ENCODE measurements around the gene MUC5AC.

The MUC5AC gene

DNA sequence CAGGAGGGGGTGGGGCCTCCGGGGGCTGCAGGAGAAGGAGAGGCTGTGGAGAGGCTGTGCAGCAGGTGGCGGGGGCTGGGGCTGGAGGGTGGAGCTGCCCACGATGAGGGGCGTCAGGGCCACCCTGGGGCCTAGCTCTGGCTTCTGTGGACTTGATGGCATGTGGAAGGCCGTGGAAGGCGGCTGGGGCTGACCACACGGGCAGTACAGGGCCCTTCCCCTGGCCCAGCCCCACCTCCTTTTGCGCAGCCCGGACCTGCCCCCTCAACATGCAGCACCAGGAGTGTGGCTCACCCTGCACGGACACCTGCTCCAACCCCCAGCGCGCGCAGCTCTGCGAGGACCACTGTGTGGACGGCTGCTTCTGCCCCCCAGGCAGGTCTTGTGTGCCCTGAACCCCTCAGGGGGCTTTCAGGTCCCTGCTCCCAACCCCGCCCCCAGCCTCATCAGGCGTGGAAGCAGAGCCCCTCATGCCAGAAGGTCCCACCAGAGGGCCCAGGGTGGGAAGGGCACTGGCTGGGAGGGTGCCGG lies 71.2 kb downstream of the MUC5AC start:
- no peak for DNase-seq (ENCODE audit: low read depth)
- no peak overlapping the region for H3K4me3 ChIP-seq (ENCODE audit: low read depth, low read length)
- TF ChIP-seq MYC (IDR thresholded peaks at IDR 0.05; ENCODE audit: low read depth, low read length): no peak
- TF ChIP-seq POLR2A (IDR thresholded peaks at IDR 0.05; ENCODE audit: extremely low read depth, insufficient read length): no peak
- TF ChIP-seq, protein P1, sequence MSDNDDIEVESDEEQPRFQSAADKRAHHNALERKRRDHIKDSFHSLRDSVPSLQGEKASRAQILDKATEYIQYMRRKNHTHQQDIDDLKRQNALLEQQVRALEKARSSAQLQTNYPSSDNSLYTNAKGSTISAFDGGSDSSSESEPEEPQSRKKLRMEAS (IDR thresholded peaks at IDR 0.05; ENCODE audit: low read depth, low read length): no peak
- TF ChIP-seq, protein P2, sequence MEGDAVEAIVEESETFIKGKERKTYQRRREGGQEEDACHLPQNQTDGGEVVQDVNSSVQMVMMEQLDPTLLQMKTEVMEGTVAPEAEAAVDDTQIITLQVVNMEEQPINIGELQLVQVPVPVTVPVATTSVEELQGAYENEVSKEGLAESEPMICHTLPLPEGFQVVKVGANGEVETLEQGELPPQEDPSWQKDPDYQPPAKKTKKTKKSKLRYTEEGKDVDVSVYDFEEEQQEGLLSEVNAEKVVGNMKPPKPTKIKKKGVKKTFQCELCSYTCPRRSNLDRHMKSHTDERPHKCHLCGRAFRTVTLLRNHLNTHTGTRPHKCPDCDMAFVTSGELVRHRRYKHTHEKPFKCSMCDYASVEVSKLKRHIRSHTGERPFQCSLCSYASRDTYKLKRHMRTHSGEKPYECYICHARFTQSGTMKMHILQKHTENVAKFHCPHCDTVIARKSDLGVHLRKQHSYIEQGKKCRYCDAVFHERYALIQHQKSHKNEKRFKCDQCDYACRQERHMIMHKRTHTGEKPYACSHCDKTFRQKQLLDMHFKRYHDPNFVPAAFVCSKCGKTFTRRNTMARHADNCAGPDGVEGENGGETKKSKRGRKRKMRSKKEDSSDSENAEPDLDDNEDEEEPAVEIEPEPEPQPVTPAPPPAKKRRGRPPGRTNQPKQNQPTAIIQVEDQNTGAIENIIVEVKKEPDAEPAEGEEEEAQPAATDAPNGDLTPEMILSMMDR (IDR thresholded peaks at IDR 0.05; ENCODE audit: low read depth, low read length): no peak

DNA sequence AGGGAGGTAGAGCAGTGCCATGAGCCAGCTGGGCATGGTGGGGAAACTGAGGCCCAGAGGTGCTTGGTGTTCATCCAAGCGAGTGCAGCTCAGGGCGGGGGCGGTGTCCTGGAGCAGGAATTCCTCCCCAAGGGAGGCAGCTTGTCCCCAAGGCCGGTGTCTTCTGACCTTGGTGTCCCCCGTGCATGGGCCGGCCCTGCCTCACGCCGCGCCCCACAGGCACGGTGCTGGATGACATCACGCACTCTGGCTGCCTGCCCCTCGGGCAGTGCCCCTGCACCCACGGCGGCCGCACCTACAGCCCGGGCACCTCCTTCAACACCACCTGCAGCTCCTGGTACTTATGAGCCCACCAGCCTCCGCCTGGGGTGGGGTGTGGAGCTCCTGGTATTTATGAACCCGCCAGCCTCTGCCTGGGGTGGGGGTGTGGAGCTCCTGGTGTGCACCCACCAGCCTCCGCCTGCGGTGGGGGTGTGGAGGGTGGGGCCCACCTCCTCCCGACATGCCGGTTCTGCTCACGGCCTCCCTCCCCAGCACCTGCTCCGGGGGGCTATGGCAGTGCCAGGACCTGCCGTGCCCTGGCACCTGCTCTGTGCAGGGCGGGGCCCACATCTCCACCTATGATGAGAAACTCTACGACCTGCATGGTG lies 71.8 kb downstream of the MUC5AC start:
- H3K4me3 ChIP-seq (ENCODE audit: low read depth, low read length): no peak overlapping the region
- TF ChIP-seq, protein P2 (IDR thresholded peaks at IDR 0.05; ENCODE audit: low read depth, low read length): no peak
- TF ChIP-seq, protein P1 (IDR thresholded peaks at IDR 0.05; ENCODE audit: low read depth, low read length): no peak
- no peak for TF ChIP-seq MYC (IDR thresholded peaks at IDR 0.05; ENCODE audit: low read depth, low read length)
- no peak for TF ChIP-seq POLR2A (IDR thresholded peaks at IDR 0.05; ENCODE audit: extremely low read depth, insufficient read length)
- no peak for DNase-seq (ENCODE audit: low read depth)

DNA sequence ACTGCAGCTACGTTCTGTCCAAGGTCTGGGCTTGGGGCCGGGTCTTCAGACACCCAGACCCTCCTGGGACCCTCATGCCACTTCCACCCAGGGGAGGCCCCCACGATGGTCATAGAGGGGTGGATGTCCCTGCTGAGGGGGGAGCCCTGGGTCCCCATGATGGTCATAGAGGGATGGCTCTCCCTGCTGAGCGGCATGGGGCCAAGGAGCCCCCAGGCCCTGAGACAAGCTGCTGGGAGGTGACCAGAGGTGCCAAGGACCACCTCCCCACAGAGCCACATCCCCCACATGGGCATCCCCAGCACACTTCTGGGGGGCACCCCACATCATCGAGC lies 72.3 kb downstream of the MUC5AC start:
- no peak overlapping the region for H3K4me3 ChIP-seq (ENCODE audit: low read depth, low read length)
- DNase-seq (ENCODE audit: low read depth): no peak
- TF ChIP-seq, protein P1 (IDR thresholded peaks at IDR 0.05; ENCODE audit: low read depth, low read length): no peak
- TF ChIP-seq MYC (IDR thresholded peaks at IDR 0.05; ENCODE audit: low read depth, low read length): no peak
- TF ChIP-seq, protein P2 (IDR thresholded peaks at IDR 0.05; ENCODE audit: low read depth, low read length): no peak
- no peak for TF ChIP-seq POLR2A (IDR thresholded peaks at IDR 0.05; ENCODE audit: extremely low read depth, insufficient read length)

DNA sequence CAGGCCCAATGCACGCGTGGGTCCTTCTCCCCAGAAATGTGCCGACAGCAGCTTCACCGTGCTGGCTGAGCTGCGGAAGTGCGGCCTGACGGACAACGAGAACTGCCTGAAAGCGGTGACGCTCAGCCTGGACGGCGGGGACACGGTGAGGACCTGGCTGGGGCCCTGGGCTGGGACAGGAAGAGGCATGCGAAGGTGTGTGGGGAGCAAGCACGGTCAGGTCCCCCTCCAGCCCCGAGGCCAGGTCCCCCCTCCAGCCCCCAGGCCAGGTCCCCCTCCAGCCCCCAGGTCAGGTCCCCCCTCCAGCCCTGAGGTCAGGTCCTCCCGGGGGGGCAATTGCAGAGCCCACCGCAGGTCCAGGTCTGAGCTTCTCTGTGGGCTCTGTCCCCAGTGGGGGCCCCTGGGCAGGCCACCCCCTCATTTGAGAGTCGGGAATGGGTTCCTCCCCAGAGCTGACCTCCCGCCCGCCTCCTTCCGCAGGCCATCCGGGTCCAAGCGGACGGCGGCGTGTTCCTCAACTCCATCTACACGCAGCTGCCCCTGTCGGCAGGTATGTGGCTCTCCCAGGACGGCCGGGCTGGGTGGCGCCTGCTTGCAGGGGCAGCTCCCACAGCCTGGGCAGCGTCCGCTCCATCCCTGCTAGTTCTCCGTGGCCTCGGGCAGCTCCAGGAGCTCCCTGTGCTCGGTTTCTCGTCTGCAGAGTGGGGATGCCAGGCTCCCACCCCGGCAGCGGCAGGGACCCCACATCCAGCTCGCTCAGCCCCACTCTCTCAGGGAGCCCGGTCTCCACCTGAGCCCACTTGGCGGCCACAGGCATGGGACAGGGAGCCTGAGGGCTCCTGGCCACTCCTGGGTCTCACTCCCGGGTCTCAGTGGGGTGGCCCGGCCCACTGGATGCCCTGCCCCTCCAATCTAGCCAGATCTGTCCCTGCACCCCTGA lies 73.0 kb downstream of the MUC5AC start:
- TF ChIP-seq, protein P2 (IDR thresholded peaks at IDR 0.05; ENCODE audit: low read depth, low read length): no peak
- TF ChIP-seq MYC (IDR thresholded peaks at IDR 0.05; ENCODE audit: low read depth, low read length) (no peak), POLR2A (IDR thresholded peaks at IDR 0.05; ENCODE audit: extremely low read depth, insufficient read length) (no peak)
- no peak overlapping the region for H3K4me3 ChIP-seq (ENCODE audit: low read depth, low read length)
- DNase-seq (ENCODE audit: low read depth): no peak

DNA sequence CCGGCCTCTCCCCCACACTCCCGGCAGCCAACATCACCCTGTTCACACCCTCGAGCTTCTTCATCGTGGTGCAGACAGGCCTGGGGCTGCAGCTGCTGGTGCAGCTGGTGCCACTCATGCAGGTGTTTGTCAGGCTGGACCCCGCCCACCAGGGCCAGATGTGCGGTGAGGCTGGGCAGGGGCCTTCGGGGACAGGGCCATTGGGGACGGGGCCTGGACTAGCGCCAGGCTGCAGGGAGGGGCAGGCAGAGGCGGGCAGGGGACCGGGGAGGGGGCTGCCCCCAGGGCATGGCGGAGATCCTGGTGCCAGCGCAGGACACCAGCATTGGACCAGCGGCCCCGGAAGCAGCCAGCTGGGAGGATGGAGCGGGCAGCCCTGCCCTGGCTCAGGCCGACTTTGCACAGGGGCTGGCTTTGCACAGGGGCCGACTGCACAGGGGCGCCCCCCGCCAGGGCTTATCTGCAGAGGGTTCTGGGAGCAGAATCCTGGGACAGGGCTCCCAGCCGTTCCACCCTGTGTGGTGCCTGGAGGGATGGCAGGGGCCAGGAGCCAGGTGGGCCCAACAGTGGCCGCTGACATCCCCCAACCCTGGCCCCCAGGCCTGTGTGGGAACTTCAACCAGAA lies 73.8 kb downstream of the MUC5AC start:
- H3K4me3 ChIP-seq (ENCODE audit: low read depth, low read length): no peak overlapping the region
- TF ChIP-seq MYC (IDR thresholded peaks at IDR 0.05; ENCODE audit: low read depth, low read length): no peak
- TF ChIP-seq, protein P1 (IDR thresholded peaks at IDR 0.05; ENCODE audit: low read depth, low read length): no peak
- no peak for TF ChIP-seq POLR2A (IDR thresholded peaks at IDR 0.05; ENCODE audit: extremely low read depth, insufficient read length)
- TF ChIP-seq, protein P2 (IDR thresholded peaks at IDR 0.05; ENCODE audit: low read depth, low read length): no peak
- DNase-seq (ENCODE audit: low read depth): no peak

Data from NB4 (cell line).